GM23248 (cell line): ENCODE data around the gene TBXAS1.

ENCODE experiments used
- EZH2 ChIP-seq: fragments of 200-600 bp; sonication (generic); IDR thresholded peaks from 2 replicates; pipeline ENCODE4 v1.6.1; 2018; ENCODE audit warnings: antibody characterized with exemption, mild to moderate bottlenecking; ENCODE audit not compliant: insufficient read depth, poor library complexity, severe bottlenecking
- EZH2phosphoT487 ChIP-seq: fragments of 200-600 bp; sonication (generic); IDR thresholded peaks from 2 replicates; pipeline ENCODE4 v1.6.1; 2018; ENCODE audit warnings: antibody characterized with exemption, moderate library complexity, mild to moderate bottlenecking, low read depth; ENCODE audit not compliant: insufficient read depth

DNA sequence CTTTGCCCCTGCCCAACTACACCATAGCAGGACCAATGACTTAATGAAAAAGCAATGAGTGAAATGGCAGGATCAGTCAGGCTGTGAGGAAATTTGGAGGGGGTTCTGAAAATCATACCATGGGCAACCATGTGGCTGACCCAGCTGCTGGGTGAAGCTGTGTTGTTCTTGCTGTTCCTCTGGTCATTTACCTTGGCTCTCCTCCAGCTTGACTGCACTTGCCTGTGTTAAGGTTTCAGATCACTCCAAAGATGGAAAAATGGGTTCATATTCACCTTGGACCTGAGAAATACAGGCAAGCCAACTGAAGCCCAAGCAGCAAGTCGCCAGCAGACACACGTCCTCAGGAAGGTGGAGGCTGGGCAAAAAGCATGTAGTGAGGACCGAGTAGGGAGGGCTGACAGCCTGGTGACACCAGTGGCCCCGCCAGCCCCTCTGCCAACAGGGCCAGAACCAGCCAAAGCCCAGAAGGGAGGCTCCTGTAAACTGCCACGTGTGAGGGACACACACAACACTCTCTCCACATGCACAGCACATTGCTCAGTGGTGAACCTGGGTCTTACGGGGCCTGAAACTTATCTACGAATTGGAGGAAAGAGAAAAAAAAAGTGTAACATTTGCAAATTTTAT, 193.6 kb downstream of the TBXAS1 start:
- TF ChIP-seq EZH2 (no peak), EZH2phosphoT487 (no peak)
